ENCODE measurements around the gene TUBB.
"Not testable (repeated sequence)": the region's sequence is repeated elsewhere in the genome, so short reads cannot be mapped to it uniquely, and the experiment has no call there.

TUBB gene

GRCh38 chr6:30741063-30741779 lies 21.1 kb downstream of the TUBB start:
- peak; percentile 54 for DNase-seq

- no peak for DNase-seq
Observed at GRCh38 chr6:30741789-30742315, 21.7 kb downstream of the TUBB start.

- peak; percentile 99 for DNase-seq
Observed at GRCh38 chr6:30742316-30743098, 22.4 kb downstream of the TUBB start, which contains the start of gene FLOT1. FLOT1 (minus strand) TSS chr6:30742687; CDS start chr6:30742189, 498 bp downstream.

GRCh38 chr6:30743099-30744053 lies 23.2 kb downstream of the TUBB start:
- no peak for DNase-seq

- DNase-seq, result peak; percentile 97
Observed at GRCh38 chr6:30744054-30744805, 24.1 kb downstream of the TUBB start, which contains the start of gene IER3. IER3 (minus strand) TSS chr6:30744547; CDS start chr6:30744518, 29 bp downstream.

GRCh38 chr6:30747300-30747687 lies 27.1 kb downstream of the TUBB start:
- no peak for DNase-seq

- DNase-seq, result no peak
Observed at GRCh38 chr6:30747902-30748769, 28.0 kb downstream of the TUBB start.

- DNase-seq, result no peak
Observed at GRCh38 chr6:30748851-30749540, 28.8 kb downstream of the TUBB start.

GRCh38 chr6:30749554-30750378 lies 29.6 kb downstream of the TUBB start:
- DNase-seq, result no peak

GRCh38 chr6:30750379-30750668 lies 30.2 kb downstream of the TUBB start:
- no peak for DNase-seq

- DNase-seq, result peak; percentile 97
Observed at GRCh38 chr6:30752157-30752927, 32.2 kb downstream of the TUBB start.

GRCh38 chr6:30754631-30755030 lies 34.5 kb downstream of the TUBB start:
- no peak for DNase-seq

GRCh38 chr6:30756405-30757003 lies 36.4 kb downstream of the TUBB start:
- not testable (repeated sequence) for DNase-seq

- DNase-seq, result no peak
Observed at GRCh38 chr6:30757261-30757904, 37.2 kb downstream of the TUBB start.

GRCh38 chr6:30759575-30760239 lies 39.6 kb downstream of the TUBB start:
- peak; percentile 97 for DNase-seq

- DNase-seq, result no peak
Observed at GRCh38 chr6:30760549-30760948, 40.4 kb downstream of the TUBB start.

- DNase-seq, result no peak
Observed at GRCh38 chr6:30761791-30762429, 41.8 kb downstream of the TUBB start.

All from islet precursor cell (in vitro differentiated cells).